Measurements from ENCODE around the gene SHMT2. TPM values are rescaled to one million over a fixed set of nuclear protein-coding genes. Genes with fewer than 3 reads are reported as not detected.

The SHMT2 gene
- total and polyA plus RNA-seq, 2 experiments from 2014 or later: 125 to 387 TPM

DNA sequence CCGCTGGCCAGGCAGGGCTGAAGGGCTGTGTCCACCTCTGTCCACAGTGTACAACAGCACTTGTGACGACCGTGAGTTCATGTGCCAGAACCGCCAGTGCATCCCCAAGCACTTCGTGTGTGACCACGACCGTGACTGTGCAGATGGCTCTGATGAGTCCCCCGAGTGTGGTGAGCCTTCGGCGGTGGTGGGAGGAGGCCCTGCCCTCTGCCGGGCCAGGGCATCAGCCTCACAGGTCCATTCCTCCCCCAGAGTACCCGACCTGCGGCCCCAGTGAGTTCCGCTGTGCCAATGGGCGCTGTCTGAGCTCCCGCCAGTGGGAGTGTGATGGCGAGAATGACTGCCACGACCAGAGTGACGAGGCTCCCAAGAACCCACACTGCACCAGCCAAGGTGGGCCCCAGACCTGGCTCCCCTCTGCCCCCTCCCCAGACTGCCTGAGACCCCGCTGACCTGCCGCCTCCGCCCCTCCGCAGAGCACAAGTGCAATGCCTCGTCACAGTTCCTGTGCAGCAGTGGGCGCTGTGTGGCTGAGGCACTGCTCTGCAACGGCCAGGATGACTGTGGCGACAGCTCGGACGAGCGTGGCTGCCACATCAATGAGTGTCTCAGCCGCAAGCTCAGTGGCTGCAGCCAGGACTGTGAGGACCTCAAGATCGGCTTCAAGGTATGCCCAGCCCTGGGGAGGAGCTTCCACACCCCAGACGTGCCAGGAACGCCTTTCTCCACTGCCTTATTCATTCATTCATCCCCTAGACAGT lies 33.7 kb upstream of the SHMT2 start:
- Histone ChIP-seq H3K4me1 (ENCODE audit: insufficient read depth) (no peaks in the 10 kb centered on the region), H4K20me1 (replicated peaks; ENCODE audit: insufficient read depth) (no peaks in the 10 kb centered on the region; the same call in 1 of the 2 replicates), H2AFZ (no peak overlapping the region), H3K4me2 (no peak overlapping the region), H3F3A (replicated peaks; ENCODE audit: low read depth) (peaks cover 11% of the 10 kb centered on the region; the same call in 1 of the 2 replicates), H3K9me2 (ENCODE audit: insufficient read depth) (no peaks in the 10 kb centered on the region), H3K79me2 (replicated peaks; ENCODE audit: insufficient read depth) (no peaks in the 10 kb centered on the region), H3K36me3 (ENCODE audit: insufficient read depth) (peaks cover 26% of the 10 kb centered on the region; the same call in 1 of the 2 replicates), H3K27ac (ENCODE audit: low read depth) (no peak overlapping the region), H3K27me3 (ENCODE audit: insufficient read depth) (no peaks in the 10 kb centered on the region), H3K4me3 (no peak overlapping the region)
- Mint-ChIP-seq H3K36me3 (ENCODE audit: low read depth) (peaks cover 91% of the 10 kb centered on the region), H3K9me3 (no peaks in the 10 kb centered on the region; the same call in 2 of the 3 replicates), H3K4me1 (no peaks in the 10 kb centered on the region), H3K4me3 (no peak overlapping the region), H3K27me3 (ENCODE audit: insufficient read depth, low read depth, poor library complexity) (peaks cover 16% of the 10 kb centered on the region), H3K27ac (no peak overlapping the region)
- TF ChIP-seq EZH2 (IDR thresholded peaks at IDR 0.05; ENCODE audit: low read depth, unreplicated experiment): no peak
- TF ChIP-seq, protein P1, sequence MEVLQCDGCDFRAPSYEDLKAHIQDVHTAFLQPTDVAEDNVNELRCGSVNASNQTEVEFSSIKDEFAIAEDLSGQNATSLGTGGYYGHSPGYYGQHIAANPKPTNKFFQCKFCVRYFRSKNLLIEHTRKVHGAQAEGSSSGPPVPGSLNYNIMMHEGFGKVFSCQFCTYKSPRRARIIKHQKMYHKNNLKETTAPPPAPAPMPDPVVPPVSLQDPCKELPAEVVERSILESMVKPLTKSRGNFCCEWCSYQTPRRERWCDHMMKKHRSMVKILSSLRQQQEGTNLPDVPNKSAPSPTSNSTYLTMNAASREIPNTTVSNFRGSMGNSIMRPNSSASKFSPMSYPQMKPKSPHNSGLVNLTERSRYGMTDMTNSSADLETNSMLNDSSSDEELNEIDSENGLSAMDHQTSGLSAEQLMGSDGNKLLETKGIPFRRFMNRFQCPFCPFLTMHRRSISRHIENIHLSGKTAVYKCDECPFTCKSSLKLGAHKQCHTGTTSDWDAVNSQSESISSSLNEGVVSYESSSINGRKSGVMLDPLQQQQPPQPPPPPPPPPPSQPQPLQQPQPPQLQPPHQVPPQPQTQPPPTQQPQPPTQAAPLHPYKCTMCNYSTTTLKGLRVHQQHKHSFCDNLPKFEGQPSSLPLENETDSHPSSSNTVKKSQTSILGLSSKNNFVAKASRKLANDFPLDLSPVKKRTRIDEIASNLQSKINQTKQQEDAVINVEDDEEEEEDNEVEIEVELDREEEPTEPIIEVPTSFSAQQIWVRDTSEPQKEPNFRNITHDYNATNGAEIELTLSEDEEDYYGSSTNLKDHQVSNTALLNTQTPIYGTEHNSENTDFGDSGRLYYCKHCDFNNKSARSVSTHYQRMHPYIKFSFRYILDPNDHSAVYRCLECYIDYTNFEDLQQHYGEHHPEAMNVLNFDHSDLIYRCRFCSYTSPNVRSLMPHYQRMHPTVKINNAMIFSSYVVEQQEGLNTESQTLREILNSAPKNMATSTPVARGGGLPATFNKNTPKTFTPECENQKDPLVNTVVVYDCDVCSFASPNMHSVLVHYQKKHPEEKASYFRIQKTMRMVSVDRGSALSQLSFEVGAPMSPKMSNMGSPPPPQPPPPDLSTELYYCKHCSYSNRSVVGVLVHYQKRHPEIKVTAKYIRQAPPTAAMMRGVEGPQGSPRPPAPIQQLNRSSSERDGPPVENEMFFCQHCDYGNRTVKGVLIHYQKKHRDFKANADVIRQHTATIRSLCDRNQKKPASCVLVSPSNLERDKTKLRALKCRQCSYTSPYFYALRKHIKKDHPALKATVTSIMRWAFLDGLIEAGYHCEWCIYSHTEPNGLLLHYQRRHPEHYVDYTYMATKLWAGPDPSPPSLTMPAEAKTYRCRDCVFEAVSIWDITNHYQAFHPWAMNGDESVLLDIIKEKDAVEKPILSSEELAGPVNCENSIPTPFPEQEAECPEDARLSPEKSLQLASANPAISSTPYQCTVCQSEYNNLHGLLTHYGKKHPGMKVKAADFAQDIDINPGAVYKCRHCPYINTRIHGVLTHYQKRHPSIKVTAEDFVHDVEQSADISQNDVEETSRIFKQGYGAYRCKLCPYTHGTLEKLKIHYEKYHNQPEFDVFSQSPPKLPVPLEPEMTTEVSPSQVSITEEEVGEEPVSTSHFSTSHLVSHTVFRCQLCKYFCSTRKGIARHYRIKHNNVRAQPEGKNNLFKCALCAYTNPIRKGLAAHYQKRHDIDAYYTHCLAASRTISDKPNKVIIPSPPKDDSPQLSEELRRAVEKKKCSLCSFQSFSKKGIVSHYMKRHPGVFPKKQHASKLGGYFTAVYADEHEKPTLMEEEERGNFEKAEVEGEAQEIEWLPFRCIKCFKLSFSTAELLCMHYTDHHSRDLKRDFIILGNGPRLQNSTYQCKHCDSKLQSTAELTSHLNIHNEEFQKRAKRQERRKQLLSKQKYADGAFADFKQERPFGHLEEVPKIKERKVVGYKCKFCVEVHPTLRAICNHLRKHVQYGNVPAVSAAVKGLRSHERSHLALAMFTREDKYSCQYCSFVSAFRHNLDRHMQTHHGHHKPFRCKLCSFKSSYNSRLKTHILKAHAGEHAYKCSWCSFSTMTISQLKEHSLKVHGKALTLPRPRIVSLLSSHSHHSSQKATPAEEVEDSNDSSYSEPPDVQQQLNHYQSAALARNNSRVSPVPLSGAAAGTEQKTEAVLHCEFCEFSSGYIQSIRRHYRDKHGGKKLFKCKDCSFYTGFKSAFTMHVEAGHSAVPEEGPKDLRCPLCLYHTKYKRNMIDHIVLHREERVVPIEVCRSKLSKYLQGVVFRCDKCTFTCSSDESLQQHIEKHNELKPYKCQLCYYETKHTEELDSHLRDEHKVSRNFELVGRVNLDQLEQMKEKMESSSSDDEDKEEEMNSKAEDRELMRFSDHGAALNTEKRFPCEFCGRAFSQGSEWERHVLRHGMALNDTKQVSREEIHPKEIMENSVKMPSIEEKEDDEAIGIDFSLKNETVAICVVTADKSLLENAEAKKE (CRISPR knock-in tag; IDR thresholded peaks at IDR 0.05): no peak
- TF ChIP-seq POLR2AphosphoS5 (IDR thresholded peaks at IDR 0.05; ENCODE audit: low read depth): no peak
- TF ChIP-seq, protein P2, sequence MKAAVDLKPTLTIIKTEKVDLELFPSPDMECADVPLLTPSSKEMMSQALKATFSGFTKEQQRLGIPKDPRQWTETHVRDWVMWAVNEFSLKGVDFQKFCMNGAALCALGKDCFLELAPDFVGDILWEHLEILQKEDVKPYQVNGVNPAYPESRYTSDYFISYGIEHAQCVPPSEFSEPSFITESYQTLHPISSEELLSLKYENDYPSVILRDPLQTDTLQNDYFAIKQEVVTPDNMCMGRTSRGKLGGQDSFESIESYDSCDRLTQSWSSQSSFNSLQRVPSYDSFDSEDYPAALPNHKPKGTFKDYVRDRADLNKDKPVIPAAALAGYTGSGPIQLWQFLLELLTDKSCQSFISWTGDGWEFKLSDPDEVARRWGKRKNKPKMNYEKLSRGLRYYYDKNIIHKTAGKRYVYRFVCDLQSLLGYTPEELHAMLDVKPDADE (IDR thresholded peaks at IDR 0.05): no peak
- TF ChIP-seq NANOG (IDR thresholded peaks at IDR 0.05; ENCODE audit: borderline replicate concordance): no peak
- no peak for TF ChIP-seq ZNF331 (CRISPR knock-in tag; IDR thresholded peaks at IDR 0.05; ENCODE audit: low read depth)
- TF ChIP-seq, protein P3, sequence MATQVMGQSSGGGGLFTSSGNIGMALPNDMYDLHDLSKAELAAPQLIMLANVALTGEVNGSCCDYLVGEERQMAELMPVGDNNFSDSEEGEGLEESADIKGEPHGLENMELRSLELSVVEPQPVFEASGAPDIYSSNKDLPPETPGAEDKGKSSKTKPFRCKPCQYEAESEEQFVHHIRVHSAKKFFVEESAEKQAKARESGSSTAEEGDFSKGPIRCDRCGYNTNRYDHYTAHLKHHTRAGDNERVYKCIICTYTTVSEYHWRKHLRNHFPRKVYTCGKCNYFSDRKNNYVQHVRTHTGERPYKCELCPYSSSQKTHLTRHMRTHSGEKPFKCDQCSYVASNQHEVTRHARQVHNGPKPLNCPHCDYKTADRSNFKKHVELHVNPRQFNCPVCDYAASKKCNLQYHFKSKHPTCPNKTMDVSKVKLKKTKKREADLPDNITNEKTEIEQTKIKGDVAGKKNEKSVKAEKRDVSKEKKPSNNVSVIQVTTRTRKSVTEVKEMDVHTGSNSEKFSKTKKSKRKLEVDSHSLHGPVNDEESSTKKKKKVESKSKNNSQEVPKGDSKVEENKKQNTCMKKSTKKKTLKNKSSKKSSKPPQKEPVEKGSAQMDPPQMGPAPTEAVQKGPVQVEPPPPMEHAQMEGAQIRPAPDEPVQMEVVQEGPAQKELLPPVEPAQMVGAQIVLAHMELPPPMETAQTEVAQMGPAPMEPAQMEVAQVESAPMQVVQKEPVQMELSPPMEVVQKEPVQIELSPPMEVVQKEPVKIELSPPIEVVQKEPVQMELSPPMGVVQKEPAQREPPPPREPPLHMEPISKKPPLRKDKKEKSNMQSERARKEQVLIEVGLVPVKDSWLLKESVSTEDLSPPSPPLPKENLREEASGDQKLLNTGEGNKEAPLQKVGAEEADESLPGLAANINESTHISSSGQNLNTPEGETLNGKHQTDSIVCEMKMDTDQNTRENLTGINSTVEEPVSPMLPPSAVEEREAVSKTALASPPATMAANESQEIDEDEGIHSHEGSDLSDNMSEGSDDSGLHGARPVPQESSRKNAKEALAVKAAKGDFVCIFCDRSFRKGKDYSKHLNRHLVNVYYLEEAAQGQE (IDR thresholded peaks at IDR 0.05; ENCODE audit: unreplicated experiment): no peak
- TF ChIP-seq, protein P4, sequence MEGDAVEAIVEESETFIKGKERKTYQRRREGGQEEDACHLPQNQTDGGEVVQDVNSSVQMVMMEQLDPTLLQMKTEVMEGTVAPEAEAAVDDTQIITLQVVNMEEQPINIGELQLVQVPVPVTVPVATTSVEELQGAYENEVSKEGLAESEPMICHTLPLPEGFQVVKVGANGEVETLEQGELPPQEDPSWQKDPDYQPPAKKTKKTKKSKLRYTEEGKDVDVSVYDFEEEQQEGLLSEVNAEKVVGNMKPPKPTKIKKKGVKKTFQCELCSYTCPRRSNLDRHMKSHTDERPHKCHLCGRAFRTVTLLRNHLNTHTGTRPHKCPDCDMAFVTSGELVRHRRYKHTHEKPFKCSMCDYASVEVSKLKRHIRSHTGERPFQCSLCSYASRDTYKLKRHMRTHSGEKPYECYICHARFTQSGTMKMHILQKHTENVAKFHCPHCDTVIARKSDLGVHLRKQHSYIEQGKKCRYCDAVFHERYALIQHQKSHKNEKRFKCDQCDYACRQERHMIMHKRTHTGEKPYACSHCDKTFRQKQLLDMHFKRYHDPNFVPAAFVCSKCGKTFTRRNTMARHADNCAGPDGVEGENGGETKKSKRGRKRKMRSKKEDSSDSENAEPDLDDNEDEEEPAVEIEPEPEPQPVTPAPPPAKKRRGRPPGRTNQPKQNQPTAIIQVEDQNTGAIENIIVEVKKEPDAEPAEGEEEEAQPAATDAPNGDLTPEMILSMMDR (conservative IDR thresholded peaks at IDR 0.05; ENCODE audit: low read depth in 2 of 2): no peak
- TF ChIP-seq STAT1 (IDR thresholded peaks at IDR 0.05; ENCODE audit: unreplicated experiment): no peak
- TF ChIP-seq EZH2phosphoT487 (IDR thresholded peaks at IDR 0.05; ENCODE audit: unreplicated experiment): no peak
- no peak for TF ChIP-seq CREB1 (CRISPR knock-in tag; IDR thresholded peaks at IDR 0.05; ENCODE audit: low read depth)
- TF ChIP-seq JUNB (IDR thresholded peaks at IDR 0.05; ENCODE audit: unreplicated experiment): no peak
- TF ChIP-seq ZNF114 (CRISPR knock-in tag; IDR thresholded peaks at IDR 0.05): no peak
- ATAC-seq: no peak
- no peak for DNase-seq (ENCODE audit: low spot score)
